Measurements from ENCODE around the gene TUG1. TPM values are rescaled to one million over a fixed set of nuclear protein-coding genes. Genes with fewer than 3 reads are reported as not detected.
A peak's percentile ranks its signal among the peaks of the same experiment; 100 is the strongest.

TUG1 gene
- total RNA-seq, 5 donors from 2014 or later (not counting 1 experiment from before 2014, with no cell fraction given): 92.6 to 115 (median 94.8) TPM

- Histone ChIP-seq H3K27me3 (replicated peaks in 1 of 2; ENCODE audit: control insufficient read depth in 2 of 2, extremely low read depth in 1 of 2, insufficient read depth in 2 of 2, low read length in 1 of 2) (no peaks in the 10 kb centered on the region), H3K27ac (ENCODE audit: low read length) (no peak overlapping the region), H3K4me3 (ENCODE audit: control insufficient read depth in 1 of 2, extremely low read depth in 1 of 2, low read length in 1 of 2) (no peak overlapping the region), H3K4me1 (ENCODE audit: control insufficient read depth in 1 of 2, extremely low read depth in 1 of 2, insufficient read depth in 2 of 2, low read length in 2 of 2) (peaks cover 54 to 65% of the 10 kb centered on the region in 2 experiments), H3K36me3 (ENCODE audit: control insufficient read depth in 2 of 2, extremely low read depth in 1 of 2, insufficient read depth in 1 of 2, low read length in 1 of 2) (peaks cover 5 to 54% of the 10 kb centered on the region in 2 donors), H3K9me3 (no peaks in the 10 kb centered on the region)
- H3K27ac Mint-ChIP-seq: peak overlapping the region; percentile 71 to 79
- H3K9me3 Mint-ChIP-seq: no peaks in the 10 kb centered on the region
- peak; percentile 33 to 76 (median 67) for DNase-seq
- ATAC-seq (replicated peaks in 1 of 4): peak; percentile 78 to 83 (median 82)
- H3K4me1 Mint-ChIP-seq: peaks cover 76 to 85% (median 80%) of the 10 kb centered on the region in 3 donors
- ChIA-PET POLR2A (no interaction called here), CTCF (no interaction called here)
- H3K27me3 Mint-ChIP-seq: no peaks in the 10 kb centered on the region
- 40% methylated on average over 1 of the region's 3 CpGs for WGBS (ENCODE audit: insufficient coverage)
- H3K4me3 Mint-ChIP-seq: peak overlapping the region in 2 of 3 donors; percentile 8 to 52
- H3K36me3 Mint-ChIP-seq: peaks cover 56% of the 10 kb centered on the region
Observed at GRCh38 chr22:30943368-30943767, 25.7 kb upstream of the TUG1 start.

- Histone ChIP-seq H3K4me3 (ENCODE audit: control insufficient read depth in 1 of 2, extremely low read depth in 1 of 2, low read length in 1 of 2) (no peak overlapping the region), H3K27me3 (replicated peaks in 1 of 2; ENCODE audit: control insufficient read depth in 2 of 2, extremely low read depth in 1 of 2, insufficient read depth in 2 of 2, low read length in 1 of 2) (no peaks in the 10 kb centered on the region), H3K4me1 (ENCODE audit: control insufficient read depth in 1 of 2, extremely low read depth in 1 of 2, insufficient read depth in 2 of 2, low read length in 2 of 2) (peaks cover 46 to 50% of the 10 kb centered on the region in 2 experiments), H3K9me3 (no peaks in the 10 kb centered on the region), H3K36me3 (ENCODE audit: control insufficient read depth in 2 of 2, extremely low read depth in 1 of 2, insufficient read depth in 1 of 2, low read length in 1 of 2) (peaks cover 9 to 55% of the 10 kb centered on the region in 2 donors), H3K27ac (ENCODE audit: low read length) (no peak overlapping the region)
- DNase-seq (no peak), ATAC-seq (replicated peaks in 1 of 4) (no peak)
- Mint-ChIP-seq H3K4me1 (peaks cover 62 to 72% (median 69%) of the 10 kb centered on the region in 3 donors), H3K27me3 (no peaks in the 10 kb centered on the region), H3K27ac (peak overlapping the region in 1 of 2 donors; percentile 71), H3K4me3 (peak overlapping the region in 1 of 3 donors; percentile 29), H3K9me3 (no peaks in the 10 kb centered on the region), H3K36me3 (peaks cover 56% of the 10 kb centered on the region)
- WGBS (ENCODE audit: insufficient coverage): 49% methylated on average over 2 of the region's 4 CpGs
- CTCF ChIA-PET: interaction anchor here in 1 of 2 donors (1.1 to 1.6 kb wide), 3 partner anchors 20 to 140 kb away, joined by 3 to 6 read pairs (median 4); partner anchors contain the start of gene MORC2
- POLR2A ChIA-PET: no interaction called here
Observed at GRCh38 chr22:30944986-30945385, 24.1 kb upstream of the TUG1 start.

GRCh38 chr22:30945653-30946052 is 23.4 kb upstream of the TUG1 start:
- H3K27me3 ChIP-seq (replicated peaks in 1 of 2; ENCODE audit: control insufficient read depth in 2 of 2, extremely low read depth in 1 of 2, insufficient read depth in 2 of 2, low read length in 1 of 2): no peaks in the 10 kb centered on the region
- no peak overlapping the region for H3K27ac ChIP-seq (ENCODE audit: low read length)
- peaks cover 9 to 57% of the 10 kb centered on the region in 2 donors for H3K36me3 ChIP-seq (ENCODE audit: control insufficient read depth in 2 of 2, extremely low read depth in 1 of 2, insufficient read depth in 1 of 2, low read length in 1 of 2)
- Mint-ChIP-seq H3K4me3 (peak overlapping the region in 1 of 3 donors; percentile 29), H3K4me1 (peaks cover 60 to 68% (median 66%) of the 10 kb centered on the region in 3 donors), H3K9me3 (no peaks in the 10 kb centered on the region), H3K27me3 (no peaks in the 10 kb centered on the region), H3K27ac (peak overlapping the region; percentile 29 to 53), H3K36me3 (peaks cover 61% of the 10 kb centered on the region)
- peaks cover 42 to 43% of the 10 kb centered on the region in 2 experiments for H3K4me1 ChIP-seq (ENCODE audit: control insufficient read depth in 1 of 2, extremely low read depth in 1 of 2, insufficient read depth in 2 of 2, low read length in 2 of 2)
- ChIA-PET CTCF (interaction anchor here (0.6 to 2.2 kb wide), 7 partner anchors 10 to 455 kb away, joined by 3 to 6 read pairs (median 4); partner anchors contain the start of gene MORC2 (in 1 of the 2)), POLR2A (interaction anchor here (0.5 to 0.9 kb wide), 4 partner anchors 22 to 393 kb away, joined by 3 read pairs; no protein-coding TSS in a partner anchor)
- no peak overlapping the region for H3K4me3 ChIP-seq (ENCODE audit: control insufficient read depth in 1 of 2, extremely low read depth in 1 of 2, low read length in 1 of 2)
- ATAC-seq (replicated peaks in 1 of 4) (no peak), DNase-seq (no peak)
- no CpG with 5 or more reads among the region's 2 CpGs for WGBS (ENCODE audit: insufficient coverage)
- H3K9me3 ChIP-seq: no peaks in the 10 kb centered on the region

- peak overlapping the region in 1 of 3 donors; percentile 29 for H3K4me3 Mint-ChIP-seq
- Histone ChIP-seq H3K27me3 (replicated peaks in 1 of 2; ENCODE audit: control insufficient read depth in 2 of 2, extremely low read depth in 1 of 2, insufficient read depth in 2 of 2, low read length in 1 of 2) (no peaks in the 10 kb centered on the region), H3K4me1 (ENCODE audit: control insufficient read depth in 1 of 2, extremely low read depth in 1 of 2, insufficient read depth in 2 of 2, low read length in 2 of 2) (peaks cover 38% of the 10 kb centered on the region in 2 experiments), H3K4me3 (ENCODE audit: control insufficient read depth in 1 of 2, extremely low read depth in 1 of 2, low read length in 1 of 2) (no peak overlapping the region), H3K36me3 (ENCODE audit: control insufficient read depth in 2 of 2, extremely low read depth in 1 of 2, insufficient read depth in 1 of 2, low read length in 1 of 2) (peaks cover 9 to 60% of the 10 kb centered on the region in 2 donors), H3K9me3 (no peaks in the 10 kb centered on the region), H3K27ac (ENCODE audit: low read length) (no peak overlapping the region)
- H3K9me3 Mint-ChIP-seq: no peaks in the 10 kb centered on the region
- H3K36me3 Mint-ChIP-seq: peaks cover 63% of the 10 kb centered on the region
- WGBS (ENCODE audit: insufficient coverage): 74% methylated on average over 7 of the region's 7 CpGs
- CTCF ChIA-PET: interaction anchor here (0.5 to 2.2 kb wide), 7 partner anchors 9 to 302 kb away, joined by 4 to 6 read pairs (median 4); partner anchors contain the start of gene MORC2 (in 1 of the 2)
- no peak for ATAC-seq (replicated peaks in 1 of 4)
- DNase-seq: no peak
- H3K27me3 Mint-ChIP-seq: no peaks in the 10 kb centered on the region
- peak overlapping the region; percentile 29 to 53 for H3K27ac Mint-ChIP-seq
- POLR2A ChIA-PET: interaction anchor here in 1 of 2 donors (0.6 to 0.9 kb wide), 3 partner anchors 21 to 313 kb away, joined by 3 read pairs; partner anchors contain the start of gene MORC2
- peaks cover 59 to 68% (median 66%) of the 10 kb centered on the region in 3 donors for H3K4me1 Mint-ChIP-seq
Observed at GRCh38 chr22:30946354-30946753, 22.7 kb upstream of the TUG1 start.

GRCh38 chr22:30947173-30947815 is 21.8 kb upstream of the TUG1 start:
- DNase-seq (no peak), ATAC-seq (replicated peaks in 1 of 4) (no peak)
- Mint-ChIP-seq H3K27me3 (no peaks in the 10 kb centered on the region), H3K9me3 (no peaks in the 10 kb centered on the region), H3K27ac (no peak overlapping the region), H3K36me3 (peaks cover 56% of the 10 kb centered on the region), H3K4me3 (no peak overlapping the region), H3K4me1 (peaks cover 59 to 68% (median 66%) of the 10 kb centered on the region in 3 donors)
- Histone ChIP-seq H3K27ac (ENCODE audit: low read length) (no peak overlapping the region), H3K4me1 (ENCODE audit: control insufficient read depth in 1 of 2, extremely low read depth in 1 of 2, insufficient read depth in 2 of 2, low read length in 2 of 2) (peaks cover 34 to 38% of the 10 kb centered on the region in 2 experiments), H3K4me3 (ENCODE audit: control insufficient read depth in 1 of 2, extremely low read depth in 1 of 2, low read length in 1 of 2) (no peak overlapping the region), H3K27me3 (replicated peaks in 1 of 2; ENCODE audit: control insufficient read depth in 2 of 2, extremely low read depth in 1 of 2, insufficient read depth in 2 of 2, low read length in 1 of 2) (no peaks in the 10 kb centered on the region), H3K9me3 (no peaks in the 10 kb centered on the region), H3K36me3 (ENCODE audit: control insufficient read depth in 2 of 2, extremely low read depth in 1 of 2, insufficient read depth in 1 of 2, low read length in 1 of 2) (peaks cover 9 to 56% of the 10 kb centered on the region in 2 donors)
- CTCF ChIA-PET: interaction anchor here (0.9 to 2.2 kb wide), 4 partner anchors 8 to 138 kb away, joined by 3 to 6 read pairs (median 4); no protein-coding TSS in a partner anchor
- WGBS (ENCODE audit: insufficient coverage): 85% methylated on average over 4 of the region's 5 CpGs
- POLR2A ChIA-PET: interaction anchor here in 1 of 2 donors (0.8 kb wide), 1 partner anchor 21 kb away, joined by 3 read pairs; the partner anchor contains the start of gene MORC2

GRCh38 chr22:30947816-30948454 is 21.1 kb upstream of the TUG1 start:
- H3K36me3 Mint-ChIP-seq: peaks cover 62% of the 10 kb centered on the region
- no peaks in the 10 kb centered on the region for H3K27me3 Mint-ChIP-seq
- no peak overlapping the region for H3K4me3 Mint-ChIP-seq
- POLR2A ChIA-PET: interaction anchor here in 1 of 2 donors (0.6 kb wide), 1 partner anchor 463 kb away, joined by 5 read pairs; no protein-coding TSS in a partner anchor
- Histone ChIP-seq H3K27ac (ENCODE audit: low read length) (no peak overlapping the region), H3K27me3 (replicated peaks in 1 of 2; ENCODE audit: control insufficient read depth in 2 of 2, extremely low read depth in 1 of 2, insufficient read depth in 2 of 2, low read length in 1 of 2) (no peaks in the 10 kb centered on the region), H3K4me1 (ENCODE audit: control insufficient read depth in 1 of 2, extremely low read depth in 1 of 2, insufficient read depth in 2 of 2, low read length in 2 of 2) (peaks cover 28 to 35% of the 10 kb centered on the region in 2 experiments), H3K9me3 (no peaks in the 10 kb centered on the region), H3K36me3 (ENCODE audit: control insufficient read depth in 2 of 2, extremely low read depth in 1 of 2, insufficient read depth in 1 of 2, low read length in 1 of 2) (peaks cover 9 to 62% of the 10 kb centered on the region in 2 donors), H3K4me3 (ENCODE audit: control insufficient read depth in 1 of 2, extremely low read depth in 1 of 2, low read length in 1 of 2) (no peak overlapping the region)
- H3K4me1 Mint-ChIP-seq: peaks cover 61 to 69% (median 66%) of the 10 kb centered on the region in 3 donors
- no peaks in the 10 kb centered on the region for H3K9me3 Mint-ChIP-seq
- H3K27ac Mint-ChIP-seq: no peak overlapping the region
- CTCF ChIA-PET: interaction anchor here in 1 of 2 donors (0.6 kb wide), 1 partner anchor 137 kb away, joined by 4 read pairs; no protein-coding TSS in a partner anchor
- WGBS (ENCODE audit: insufficient coverage): no CpG with 5 or more reads among the region's 2 CpGs
- ATAC-seq (replicated peaks in 1 of 4) (peak; percentile 35 to 58 (median 42)), DNase-seq (peak in 1 of 35 experiments; percentile 65)

Data from T-cell (primary cell).